HG02798 (cell line): ENCODE data around the gene SNX21.
A peak's percentile ranks its signal among the peaks of the same experiment; 100 is the strongest.
"Not testable (repeated sequence)": the region's sequence is repeated elsewhere in the genome, so short reads cannot be mapped to it uniquely, and the experiment has no call there.

Source experiments
- ATAC-seq: cut with Tn5 transposase; IDR thresholded peaks from one replicate; pipeline ENCODE4 v1.9.1; 2021; ENCODE audit warnings: mild to moderate bottlenecking; ENCODE audit not compliant: unreplicated experiment, poor library complexity

The SNX21 gene, protein sequence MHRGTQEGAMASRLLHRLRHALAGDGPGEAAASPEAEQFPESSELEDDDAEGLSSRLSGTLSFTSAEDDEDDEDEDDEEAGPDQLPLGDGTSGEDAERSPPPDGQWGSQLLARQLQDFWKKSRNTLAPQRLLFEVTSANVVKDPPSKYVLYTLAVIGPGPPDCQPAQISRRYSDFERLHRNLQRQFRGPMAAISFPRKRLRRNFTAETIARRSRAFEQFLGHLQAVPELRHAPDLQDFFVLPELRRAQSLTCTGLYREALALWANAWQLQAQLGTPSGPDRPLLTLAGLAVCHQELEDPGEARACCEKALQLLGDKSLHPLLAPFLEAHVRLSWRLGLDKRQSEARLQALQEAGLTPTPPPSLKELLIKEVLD

DNA sequence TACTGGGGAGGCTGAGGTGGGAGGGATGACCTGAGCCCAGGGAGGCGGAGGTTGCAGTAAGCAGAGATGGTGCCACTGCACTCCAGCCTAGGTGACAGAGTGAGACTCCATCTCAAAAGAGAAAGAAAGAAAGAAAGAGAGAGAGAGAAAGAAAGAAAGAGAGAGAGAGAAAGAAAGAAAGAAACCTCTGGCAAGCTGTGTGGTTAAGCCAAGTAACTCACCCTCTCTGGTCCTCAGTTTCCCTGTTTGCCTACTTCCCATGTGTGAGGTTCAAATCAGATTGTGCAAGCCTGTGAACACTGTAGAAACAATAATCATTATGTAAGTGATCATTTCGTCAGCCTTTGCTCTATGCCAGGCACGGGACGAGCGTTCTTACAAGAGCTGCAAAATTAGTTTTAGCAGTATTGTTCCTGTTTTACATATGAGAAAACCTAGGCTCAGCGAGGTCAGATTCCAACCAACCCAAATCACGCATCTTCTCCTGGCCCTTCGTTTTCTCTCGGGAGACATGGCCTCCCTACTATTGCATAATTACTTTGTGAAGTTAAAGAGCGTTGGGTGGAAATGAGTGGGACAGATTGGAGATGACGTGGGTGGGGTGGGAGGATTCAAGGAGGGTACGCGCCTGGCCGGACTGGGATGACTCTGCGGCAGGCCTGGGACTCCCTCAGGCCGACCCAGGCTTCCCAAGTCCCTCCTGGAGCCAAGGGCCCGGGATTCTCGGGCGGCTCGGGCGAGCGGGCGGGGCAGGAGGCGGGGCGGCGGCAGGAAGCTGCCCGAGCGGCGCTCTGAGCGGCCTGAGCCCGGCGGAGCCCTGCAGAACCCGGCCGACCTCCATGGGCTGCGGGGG lies at the start of gene SNX21:
Gene SNX21 (plus strand): TSS at position 770 of the 853 bp plus-strand sequence. CDS start 121 bp downstream, outside the sequence.
- peak; percentile 33 for ATAC-seq

- ATAC-seq, result no peak
Measured at GRCh38 chr20:45788351-45788750, 45.2 kb upstream of the SNX21 start.

DNA sequence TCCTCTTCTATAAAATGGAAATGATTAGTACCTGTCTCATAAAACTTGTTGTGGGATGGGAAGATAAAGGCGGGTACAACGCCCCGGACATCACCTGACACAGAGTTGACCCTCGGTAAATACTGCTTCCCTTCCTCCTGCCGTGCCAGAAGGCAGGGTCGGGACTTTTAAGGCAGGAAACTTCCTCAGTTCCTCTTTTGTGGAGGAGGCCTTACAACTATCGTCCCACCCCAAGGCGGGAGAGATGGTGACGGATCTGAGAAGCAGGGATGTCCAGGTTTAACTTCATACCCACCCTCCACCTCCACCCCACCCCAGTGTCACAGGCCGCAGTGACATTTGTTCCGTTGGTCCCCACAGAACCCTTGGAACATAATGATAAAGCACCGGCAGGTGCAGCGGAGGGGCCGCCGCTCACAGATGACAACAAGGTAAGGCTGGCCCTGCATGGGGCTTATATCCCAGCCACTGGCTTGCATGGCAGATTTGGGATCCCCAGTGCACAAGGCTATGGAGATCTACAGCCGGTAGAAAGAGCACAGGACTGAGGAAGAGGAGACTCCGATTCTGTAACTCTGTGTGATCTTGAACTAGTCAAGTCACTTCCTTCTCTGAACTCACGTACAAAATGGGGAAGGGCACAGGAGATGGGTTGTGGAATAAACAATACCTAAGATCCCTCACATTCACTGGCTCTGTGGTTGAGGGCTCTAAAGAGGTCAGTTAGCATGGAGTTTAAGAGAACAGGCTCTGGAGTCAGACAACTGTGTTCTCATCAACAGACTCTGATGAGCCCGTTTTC lies 41.1 kb upstream of the SNX21 start:
- peak; percentile 10 for ATAC-seq

DNA sequence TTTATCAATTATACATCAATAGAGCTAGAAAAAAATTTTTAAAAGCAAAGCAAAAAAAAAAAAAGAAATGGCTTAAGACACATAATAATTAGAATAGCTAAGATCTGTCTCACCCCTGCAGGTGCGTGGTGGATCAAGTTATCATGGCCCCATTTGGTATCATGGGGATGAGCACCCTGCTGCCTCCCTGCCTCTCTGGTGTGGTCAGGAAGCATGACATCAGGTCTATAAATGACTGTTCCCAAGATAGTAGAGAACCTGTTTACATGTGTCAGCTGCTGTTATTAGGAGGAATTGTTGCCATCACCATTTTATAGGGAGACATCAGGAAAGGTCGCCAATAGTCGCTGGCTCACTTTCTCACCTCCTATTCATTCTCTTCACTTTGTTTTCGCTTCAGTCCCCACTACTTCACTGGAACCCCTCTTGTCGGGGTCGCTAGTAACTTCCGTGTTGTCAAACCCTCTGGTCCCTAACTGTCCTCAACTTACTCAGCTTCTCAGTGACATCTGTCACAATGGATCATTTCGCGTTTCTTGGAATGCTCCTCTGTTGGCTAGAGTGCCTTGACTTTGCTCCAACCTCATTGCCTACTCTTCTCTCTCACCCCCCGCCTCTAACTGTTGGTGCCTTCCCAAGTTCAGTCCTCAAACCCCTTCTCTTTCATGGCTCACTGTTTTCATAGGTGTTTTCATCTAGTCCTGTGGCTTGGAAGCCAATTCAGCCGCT lies 37.1 kb upstream of the SNX21 start:
- ATAC-seq, result no peak

GRCh38 chr20:45797510-45797909 lies 36.1 kb upstream of the SNX21 start:
- ATAC-seq, result not testable (repeated sequence)

DNA sequence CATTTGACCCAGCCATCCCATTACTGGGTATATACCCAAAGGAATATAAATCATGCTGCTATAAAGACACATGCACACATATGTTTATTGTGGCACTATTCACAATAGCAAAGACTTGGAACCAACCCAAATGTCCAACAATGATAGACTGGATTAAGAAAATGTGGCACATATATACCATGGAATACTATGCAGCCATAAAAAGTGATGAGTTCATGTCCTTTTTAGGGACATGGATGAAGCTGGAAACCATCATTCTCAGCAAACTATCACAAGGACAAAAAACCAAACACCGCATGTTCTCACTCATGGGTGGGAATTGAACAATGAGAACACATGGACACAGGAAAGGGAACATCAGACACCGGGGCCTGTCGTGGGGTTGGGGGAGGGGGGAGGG lies 35.6 kb upstream of the SNX21 start:
- not testable (repeated sequence) for ATAC-seq

DNA sequence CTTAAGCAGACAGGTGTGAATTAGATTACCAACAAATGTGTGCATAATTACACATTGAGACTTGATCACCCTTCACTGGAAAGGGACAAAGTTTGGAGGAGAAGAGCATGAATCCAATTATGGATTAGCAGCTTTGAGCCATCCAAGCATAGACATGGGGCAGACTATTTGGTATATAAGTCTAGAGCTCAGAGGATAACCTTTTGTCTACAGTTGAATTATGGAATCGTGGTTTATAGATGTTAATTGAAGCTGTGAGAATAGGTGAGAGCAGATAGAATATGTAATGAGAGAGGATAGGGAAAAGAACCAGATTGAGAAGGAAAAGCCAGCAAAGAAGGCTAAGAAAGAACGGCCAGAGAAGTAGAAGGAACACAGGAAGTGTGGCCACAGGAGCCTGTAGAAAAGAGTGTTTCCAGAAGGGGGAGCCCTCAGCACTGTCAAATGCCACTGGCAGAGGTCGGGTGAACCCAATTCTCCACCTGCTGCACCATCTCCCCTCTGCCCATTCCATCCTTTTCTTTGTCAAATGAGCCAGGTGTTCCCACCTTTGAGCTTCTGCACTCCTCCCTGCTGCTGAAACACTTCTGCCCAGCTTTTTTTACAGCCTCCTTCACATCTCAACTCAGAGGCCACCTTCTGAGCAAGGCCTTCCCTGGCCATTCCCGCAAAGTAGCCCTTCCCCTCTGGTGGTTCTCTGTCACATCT lies 34.5 kb upstream of the SNX21 start:
- no peak for ATAC-seq

- no peak for ATAC-seq
Measured at GRCh38 chr20:45801851-45802250, 31.7 kb upstream of the SNX21 start.

DNA sequence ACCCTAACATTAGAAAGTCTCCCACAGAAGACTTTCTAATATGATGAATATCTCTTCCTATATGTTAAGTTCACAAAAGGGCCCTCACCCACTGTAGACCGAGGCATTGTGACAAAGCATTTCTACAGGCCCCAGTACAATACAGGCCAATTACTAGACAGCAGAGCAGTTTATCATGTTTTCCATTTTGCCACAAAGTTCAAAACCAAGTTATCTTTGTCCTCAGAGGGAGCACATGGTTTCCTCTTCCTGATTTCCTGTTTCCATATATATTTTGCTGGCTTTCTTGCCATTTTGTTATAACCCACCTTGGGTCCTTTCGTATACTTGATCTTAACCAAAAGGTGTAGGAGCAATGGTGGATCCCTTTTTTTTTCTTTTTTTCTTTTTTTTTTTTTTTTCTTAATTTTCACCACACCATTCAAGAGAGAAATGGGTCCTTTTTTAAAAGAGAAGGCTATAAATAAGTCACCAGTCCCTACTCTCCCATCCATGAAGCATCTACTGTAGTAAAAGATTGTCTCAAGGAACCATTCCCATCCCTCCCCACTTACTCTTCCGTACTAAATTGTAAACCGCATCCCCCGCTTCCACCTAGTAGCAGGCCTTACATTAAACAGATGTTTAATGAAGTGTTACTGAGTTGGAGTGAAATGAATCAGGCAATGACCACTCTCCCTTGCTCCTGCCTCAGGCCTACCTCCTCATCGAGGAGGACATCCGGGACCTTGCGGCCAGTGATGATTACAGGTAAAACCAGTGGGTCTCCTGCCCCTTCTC lies 23.2 kb upstream of the SNX21 start:
- no peak for ATAC-seq

DNA sequence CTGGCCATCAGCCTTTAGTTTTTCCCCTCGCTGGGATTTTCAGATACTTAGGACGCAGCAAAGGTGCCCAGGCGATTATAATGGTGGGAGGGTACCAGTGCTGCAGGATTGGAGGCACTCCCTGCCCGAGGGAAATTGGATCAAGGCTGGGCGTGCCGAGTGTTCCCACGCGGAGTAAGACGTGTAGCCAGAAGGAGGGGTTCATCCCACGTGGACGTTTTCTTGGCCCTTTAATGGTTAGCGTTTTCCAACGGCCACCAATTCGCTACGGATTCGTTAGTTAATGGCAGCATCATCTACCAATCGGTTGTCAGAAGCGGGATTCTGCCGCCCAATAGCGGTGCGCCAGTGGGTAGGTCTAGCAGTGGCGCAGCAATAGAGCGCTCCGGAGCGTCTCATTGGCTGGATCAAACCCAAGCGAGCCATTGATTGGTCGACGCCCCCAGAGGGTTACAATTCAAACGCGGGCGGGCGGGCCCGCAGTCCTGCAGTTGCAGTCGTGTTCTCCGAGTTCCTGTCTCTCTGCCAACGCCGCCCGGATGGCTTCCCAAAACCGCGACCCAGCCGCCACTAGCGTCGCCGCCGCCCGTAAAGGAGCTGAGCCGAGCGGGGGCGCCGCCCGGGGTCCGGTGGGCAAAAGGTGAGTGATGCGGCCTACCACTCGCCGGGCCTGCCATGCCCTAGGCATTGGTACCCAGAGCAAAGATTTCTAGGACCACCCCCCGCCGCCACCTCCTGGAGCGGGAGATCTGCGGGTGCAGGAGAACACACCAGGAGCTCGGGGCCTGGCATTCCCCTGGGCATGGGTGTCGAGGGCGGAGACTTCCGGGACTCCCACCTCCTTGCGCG lies 21.2 kb upstream of the SNX21 start, which contains the start of gene UBE2C:
Gene UBE2C (plus strand): TSS at position 488 of the 849 bp plus-strand sequence. CDS start 52 bp downstream, at position 540.
- ATAC-seq, result peak; percentile 99

- no peak for ATAC-seq
Measured at GRCh38 chr20:45813006-45813340, 20.6 kb upstream of the SNX21 start.

GRCh38 chr20:45813489-45813888 lies 20.1 kb upstream of the SNX21 start:
- no peak for ATAC-seq

- ATAC-seq, result no peak
Measured at GRCh38 chr20:45814314-45814713, 19.3 kb upstream of the SNX21 start.

DNA sequence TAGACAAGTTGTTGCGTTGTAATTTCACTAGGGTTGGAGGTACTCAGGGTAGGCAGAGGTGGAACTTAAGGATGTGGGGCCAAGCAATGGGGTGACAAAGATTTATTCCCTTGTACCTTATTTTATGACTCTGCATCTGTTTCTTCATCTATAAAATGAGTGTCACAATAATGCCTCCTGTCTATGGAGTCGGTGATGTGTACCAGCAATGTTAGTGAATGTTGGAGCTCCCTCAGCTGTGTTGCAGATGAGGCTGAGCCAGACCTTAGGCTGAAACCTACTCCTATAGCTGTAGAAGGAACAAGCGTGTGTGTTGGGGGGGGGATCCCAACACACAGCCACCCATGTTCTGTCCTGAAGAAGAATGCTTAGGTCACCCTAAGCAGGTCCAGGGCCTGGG lies 16.6 kb upstream of the SNX21 start:
- no peak for ATAC-seq

- no peak for ATAC-seq
Measured at GRCh38 chr20:45817376-45818194, 16.0 kb upstream of the SNX21 start.

DNA sequence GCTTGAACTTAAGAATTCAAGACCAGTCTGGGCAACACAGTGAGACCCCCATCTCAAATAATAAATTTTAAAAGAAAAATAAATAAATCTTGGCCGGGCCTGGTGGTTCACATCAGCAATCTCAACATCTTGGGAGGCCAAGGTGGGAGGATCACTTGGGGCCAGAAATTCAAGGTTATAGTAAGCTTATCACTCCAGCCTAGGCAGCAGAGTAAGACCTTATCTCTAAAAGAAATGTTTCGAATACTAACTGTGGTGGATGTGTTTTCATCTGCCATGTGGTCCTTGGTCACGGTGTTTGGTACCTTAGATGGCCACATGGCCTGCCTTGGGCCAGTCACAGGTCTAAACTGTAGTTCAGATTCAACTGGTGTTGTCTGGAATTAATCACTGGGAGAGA lies 15.4 kb upstream of the SNX21 start:
- ATAC-seq, result no peak

DNA sequence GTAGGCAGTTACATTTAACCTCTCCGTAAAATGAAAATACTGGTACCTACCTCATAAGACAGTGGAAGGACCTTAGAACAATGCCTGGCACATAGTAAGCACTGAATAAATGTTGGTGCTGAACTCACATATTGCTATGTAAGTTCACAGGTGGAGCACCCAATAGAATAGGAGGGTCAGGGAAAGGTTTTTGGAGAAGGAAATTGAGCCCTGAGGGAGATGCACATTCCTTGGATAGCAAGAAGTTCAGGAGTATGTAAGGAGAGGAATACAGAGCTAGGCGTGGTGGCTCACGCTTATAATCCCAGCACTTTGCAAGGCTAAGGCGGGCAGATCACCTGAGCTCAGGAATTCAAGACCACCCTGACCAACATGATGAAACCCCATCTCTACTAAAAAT lies 14.1 kb upstream of the SNX21 start:
- no peak for ATAC-seq
